Measurements from ENCODE around the gene SLC16A3. TPM values are rescaled to one million over a fixed set of nuclear protein-coding genes. Genes with fewer than 3 reads are reported as not detected.
"Not testable (repeated sequence)": the region's sequence is repeated elsewhere in the genome, so short reads cannot be mapped to it uniquely, and the experiment has no call there.

Gene SLC16A3
- polyA plus RNA-seq, 1 of the 3 experiments (the other 2 are of a cell fraction): 70.7 TPM

GRCh38 chr17:82253179-82253544 lies 24.3 kb downstream of the SLC16A3 start:
- Histone ChIP-seq H3K4me2 (no peak overlapping the region), H3K9ac (no peak overlapping the region), H3K9me2 (no peaks in the 10 kb centered on the region), H3K36me3 (replicated peaks in 1 of 2; ENCODE audit: control insufficient read depth in 1 of 2, insufficient read depth in 2 of 2, low read length in 1 of 2) (peaks cover 76 to 81% of the 10 kb centered on the region in 2 experiments), H3K9me3 (no peaks in the 10 kb centered on the region), H3K4me1 (ENCODE audit: control insufficient read depth in 1 of 2, insufficient read depth in 2 of 2, low read depth in 1 of 2, low read length in 1 of 2) (no peaks in the 10 kb centered on the region), H3F3A (replicated peaks; ENCODE audit: insufficient read depth) (peaks cover 21% of the 10 kb centered on the region), H3K79me2 (ENCODE audit: insufficient read depth) (peaks cover 85% of the 10 kb centered on the region), H3K27me3 (ENCODE audit: insufficient read depth) (no peaks in the 10 kb centered on the region), H4K20me1 (ENCODE audit: insufficient read depth) (peaks cover 85% of the 10 kb centered on the region), H2AFZ (ENCODE audit: low read depth) (no peak overlapping the region), H3K4me3 (ENCODE audit: low read depth in 2 of 2, low read length in 1 of 2) (no peak overlapping the region), H3K27ac (ENCODE audit: low read depth in 2 of 2, low read length in 1 of 2) (no peak overlapping the region)
- DNase-seq: no peak
- 98% methylated on average over 12 of the region's 12 CpGs for WGBS (ENCODE audit: low lambda C conversion rate)
- ChIA-PET CTCF (interaction anchor here (1.0 to 1.2 kb wide), 2 partner anchors 11 to 47 kb away, joined by 4 read pairs; no protein-coding TSS in a partner anchor), POLR2A (interaction anchor here (0.6 kb wide), 1 partner anchor 45 kb away, joined by 3 read pairs; no protein-coding TSS in a partner anchor)
- TF ChIP-seq USF1 (IDR thresholded peaks at IDR 0.05; ENCODE audit: borderline replicate concordance, low read depth) (no peak), RCOR1 (IDR thresholded peaks at IDR 0.05; ENCODE audit: low read length) (no peak), SMC3 (IDR thresholded peaks at IDR 0.05; ENCODE audit: low read depth, low read length) (no peak)

DNA sequence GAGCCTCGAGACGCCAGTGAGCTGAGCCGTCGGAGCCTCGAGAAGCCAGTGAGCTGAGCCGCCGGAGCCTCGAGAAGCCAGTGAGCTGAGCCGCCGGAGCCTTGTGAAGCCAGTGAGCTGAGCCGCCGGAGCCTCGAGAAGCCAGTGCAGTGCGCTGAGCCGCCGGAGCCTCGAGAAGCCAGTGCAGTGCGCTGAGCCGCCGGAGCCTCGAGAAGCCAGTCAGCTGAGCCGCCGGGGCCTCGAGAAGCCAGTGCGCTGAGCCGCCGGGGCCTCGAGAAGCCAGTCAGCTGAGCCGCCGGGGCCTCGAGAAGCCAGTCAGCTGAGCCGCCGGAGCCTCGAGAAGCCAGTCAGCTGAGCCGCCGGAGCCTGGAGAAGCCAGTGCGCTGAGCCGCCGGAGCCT lies 25.3 kb downstream of the SLC16A3 start:
- not testable (repeated sequence) for H3K4me3 ChIP-seq (ENCODE audit: low read depth in 2 of 2, low read length in 1 of 2); H3K27ac ChIP-seq (ENCODE audit: low read depth in 2 of 2, low read length in 1 of 2); H2AFZ ChIP-seq (ENCODE audit: low read depth); H3K9ac ChIP-seq; H3K4me2 ChIP-seq; H3K9me2 ChIP-seq; H3K4me1 ChIP-seq (ENCODE audit: control insufficient read depth in 1 of 2, insufficient read depth in 2 of 2, low read depth in 1 of 2, low read length in 1 of 2); DNase-seq; H3K27me3 ChIP-seq (ENCODE audit: insufficient read depth); H3K9me3 ChIP-seq
- Histone ChIP-seq H3K79me2 (ENCODE audit: insufficient read depth) (peaks cover 85% of the 10 kb centered on the region), H3F3A (replicated peaks; ENCODE audit: insufficient read depth) (peaks cover 21% of the 10 kb centered on the region), H4K20me1 (ENCODE audit: insufficient read depth) (peaks cover 84% of the 10 kb centered on the region), H3K36me3 (replicated peaks in 1 of 2; ENCODE audit: control insufficient read depth in 1 of 2, insufficient read depth in 2 of 2, low read length in 1 of 2) (peaks cover 81 to 84% of the 10 kb centered on the region in 2 experiments)
- ChIA-PET CTCF (interaction anchor here (1.2 to 1.3 kb wide), 2 partner anchors 48 to 171 kb away, joined by 3 to 4 read pairs; no protein-coding TSS in a partner anchor), POLR2A (interaction anchor here (0.6 to 0.7 kb wide), 2 partner anchors 14 to 70 kb away, joined by 3 to 6 read pairs; no protein-coding TSS in a partner anchor)
- 97% methylated on average over 19 of the region's 39 CpGs for WGBS (ENCODE audit: low lambda C conversion rate)

DNA sequence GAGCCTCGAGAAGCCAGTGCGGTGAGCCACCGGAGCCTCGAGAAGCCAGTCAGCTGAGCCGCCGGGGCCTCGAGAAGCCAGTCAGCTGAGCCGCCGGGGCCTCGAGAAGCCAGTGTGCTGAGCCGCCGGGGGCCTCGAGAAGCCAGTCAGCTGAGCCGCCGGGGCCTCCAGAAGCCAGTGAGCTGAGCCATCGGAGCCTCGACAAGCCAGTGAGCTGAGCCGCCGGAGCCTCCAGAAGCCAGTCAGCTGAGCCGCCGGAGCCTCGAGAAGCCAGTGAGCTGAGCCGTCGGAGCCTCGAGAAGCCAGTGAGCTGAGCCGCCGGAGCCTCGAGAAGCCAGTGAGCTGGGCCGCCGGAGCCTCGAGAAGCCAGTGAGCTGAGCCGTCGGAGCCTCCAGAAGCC lies 25.9 kb downstream of the SLC16A3 start:
- CTCF ChIA-PET: interaction anchor here (0.8 to 2.2 kb wide), 6 partner anchors 8 to 170 kb away, joined by 3 to 7 read pairs (median 3); no protein-coding TSS in a partner anchor
- not testable (repeated sequence) for H3K9me2 ChIP-seq; H3K9ac ChIP-seq; H3K9me3 ChIP-seq; H3K4me3 ChIP-seq (ENCODE audit: low read depth in 2 of 2, low read length in 1 of 2); H3K4me2 ChIP-seq; H2AFZ ChIP-seq (ENCODE audit: low read depth); H3K27me3 ChIP-seq (ENCODE audit: insufficient read depth); DNase-seq; H3K27ac ChIP-seq (ENCODE audit: low read depth in 2 of 2, low read length in 1 of 2); H3K4me1 ChIP-seq (ENCODE audit: control insufficient read depth in 1 of 2, insufficient read depth in 2 of 2, low read depth in 1 of 2, low read length in 1 of 2)
- 96% methylated on average over 28 of the region's 33 CpGs for WGBS (ENCODE audit: low lambda C conversion rate)
- Histone ChIP-seq H3F3A (replicated peaks; ENCODE audit: insufficient read depth) (peaks cover 21% of the 10 kb centered on the region), H4K20me1 (ENCODE audit: insufficient read depth) (peaks cover 84% of the 10 kb centered on the region), H3K36me3 (replicated peaks in 1 of 2; ENCODE audit: control insufficient read depth in 1 of 2, insufficient read depth in 2 of 2, low read length in 1 of 2) (peaks cover 81 to 84% of the 10 kb centered on the region in 2 experiments), H3K79me2 (ENCODE audit: insufficient read depth) (peaks cover 85% of the 10 kb centered on the region)
- POLR2A ChIA-PET: interaction anchor here (0.6 to 0.9 kb wide), 4 partner anchors 9 to 71 kb away, joined by 3 to 6 read pairs (median 4); no protein-coding TSS in a partner anchor

All from SK-N-SH (cell line).